Measurements from ENCODE around the gene TARBP1.

The TARBP1 gene

DNA sequence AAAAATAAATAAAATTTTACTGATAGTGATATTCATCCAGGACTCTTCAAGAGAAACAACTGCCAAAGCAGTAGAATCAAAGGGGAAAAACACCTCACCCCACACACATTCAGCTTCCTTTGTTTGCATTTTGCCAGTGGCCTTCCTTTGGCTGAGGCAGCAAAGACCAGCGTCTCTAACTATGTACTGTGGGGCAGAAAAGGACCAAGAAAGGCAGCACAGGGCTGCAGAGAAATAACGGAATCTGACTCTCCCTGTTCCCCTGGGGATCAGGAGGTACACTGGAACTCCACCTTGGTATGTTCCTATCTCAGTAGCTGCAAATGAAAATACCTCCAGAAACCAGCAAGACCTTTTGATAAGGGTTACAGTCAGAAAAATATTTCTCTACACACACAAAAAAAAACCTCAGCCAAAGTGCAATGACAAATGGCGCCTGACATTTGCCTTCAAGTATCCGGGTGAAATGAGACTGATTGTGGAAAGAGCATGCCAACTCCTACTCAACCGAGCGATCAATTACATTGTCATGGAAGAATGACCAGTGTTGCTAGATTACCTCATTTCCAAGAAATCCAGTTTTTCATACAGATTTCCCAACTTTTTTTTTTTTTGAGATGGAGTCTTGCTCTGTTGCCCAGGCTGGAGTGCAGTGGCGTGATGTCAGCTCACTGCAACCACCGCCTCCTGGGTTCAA, 50.9 kb downstream of the TARBP1 start:
- no peak for DNase-seq (ENCODE audit: low read depth)
- TF ChIP-seq CTCF (IDR thresholded peaks at IDR 0.05; ENCODE audit: control insufficient read depth, insufficient read depth, low read depth, low read length, missing control alignments) = no peak
- H3K4me3 ChIP-seq (ENCODE audit: control insufficient read depth, low read depth, low read length) = no peak overlapping the region

DNA sequence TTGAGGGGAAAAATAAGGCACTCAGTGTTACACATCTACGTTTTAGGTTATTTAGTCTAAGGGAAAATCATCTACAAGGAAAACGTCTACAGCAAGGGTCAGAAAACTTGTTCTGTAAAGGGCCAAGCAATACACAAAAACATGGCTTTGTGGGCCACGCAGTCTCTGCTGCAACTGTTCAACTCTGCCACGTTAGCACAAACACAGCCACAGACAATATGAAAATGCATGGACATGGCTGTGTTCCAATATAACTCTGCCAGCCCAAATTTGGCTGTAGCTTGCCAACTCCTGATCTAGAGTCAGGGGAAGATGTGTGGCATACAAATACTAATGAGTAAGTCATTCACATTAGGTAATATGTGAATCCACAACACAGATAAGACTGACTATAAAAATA, 65.0 kb downstream of the TARBP1 start:
- H3K4me3 ChIP-seq (ENCODE audit: control insufficient read depth, low read depth, low read length) = no peak overlapping the region
- DNase-seq (ENCODE audit: low read depth) = no peak
- no peak for TF ChIP-seq CTCF (IDR thresholded peaks at IDR 0.05; ENCODE audit: control insufficient read depth, insufficient read depth, low read depth, low read length, missing control alignments)

DNA sequence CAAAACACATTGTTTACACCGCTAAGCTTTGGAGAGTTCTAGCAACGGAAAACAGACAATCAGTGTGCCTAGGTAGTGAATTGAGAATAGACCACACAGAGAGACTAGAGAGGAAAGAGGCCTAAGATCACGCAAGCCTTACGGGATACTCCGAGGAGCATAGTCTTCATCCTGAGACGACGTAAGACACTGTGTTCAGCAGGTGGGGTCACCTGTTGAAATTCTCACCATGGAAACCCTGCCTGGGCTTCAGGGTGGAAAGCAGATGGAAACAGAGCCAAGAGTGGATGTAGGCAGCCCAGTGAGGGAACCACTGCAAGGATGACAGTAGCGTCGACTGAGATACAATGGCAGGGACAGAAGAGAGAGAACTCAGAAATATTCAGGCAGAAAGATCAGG, 65.5 kb downstream of the TARBP1 start:
- no peak for DNase-seq (ENCODE audit: low read depth)
- no peak overlapping the region for H3K4me3 ChIP-seq (ENCODE audit: control insufficient read depth, low read depth, low read length)
- no peak for TF ChIP-seq CTCF (IDR thresholded peaks at IDR 0.05; ENCODE audit: control insufficient read depth, insufficient read depth, low read depth, low read length, missing control alignments)

DNA sequence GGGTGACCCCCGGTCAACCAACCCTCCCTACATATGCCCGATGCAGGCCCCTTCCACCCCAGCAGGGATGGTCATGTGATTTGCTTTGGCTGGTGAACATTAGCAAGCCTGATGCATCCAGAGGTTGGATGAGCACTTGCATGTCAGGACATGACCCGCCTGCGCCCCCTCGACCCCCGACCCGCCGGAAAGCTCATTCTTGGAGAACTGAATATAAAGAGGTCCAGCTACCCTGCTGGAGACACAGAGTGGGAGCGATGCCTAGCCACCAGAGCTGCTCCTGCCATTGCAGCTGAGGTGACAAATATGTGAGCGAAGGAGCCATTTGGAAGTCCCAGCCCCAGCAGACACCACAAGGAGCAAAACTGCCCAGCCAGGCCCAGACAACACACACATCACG, 66.1 kb downstream of the TARBP1 start:
- TF ChIP-seq CTCF (IDR thresholded peaks at IDR 0.05; ENCODE audit: control insufficient read depth, insufficient read depth, low read depth, low read length, missing control alignments) = no peak
- no peak overlapping the region for H3K4me3 ChIP-seq (ENCODE audit: control insufficient read depth, low read depth, low read length)
- DNase-seq (ENCODE audit: low read depth) = no peak

GRCh38 chr1:234409328-234409727, 69.7 kb downstream of the TARBP1 start:
- DNase-seq (ENCODE audit: low read depth) = no peak
- TF ChIP-seq CTCF (IDR thresholded peaks at IDR 0.05; ENCODE audit: control insufficient read depth, insufficient read depth, low read depth, low read length, missing control alignments) = no peak

DNA sequence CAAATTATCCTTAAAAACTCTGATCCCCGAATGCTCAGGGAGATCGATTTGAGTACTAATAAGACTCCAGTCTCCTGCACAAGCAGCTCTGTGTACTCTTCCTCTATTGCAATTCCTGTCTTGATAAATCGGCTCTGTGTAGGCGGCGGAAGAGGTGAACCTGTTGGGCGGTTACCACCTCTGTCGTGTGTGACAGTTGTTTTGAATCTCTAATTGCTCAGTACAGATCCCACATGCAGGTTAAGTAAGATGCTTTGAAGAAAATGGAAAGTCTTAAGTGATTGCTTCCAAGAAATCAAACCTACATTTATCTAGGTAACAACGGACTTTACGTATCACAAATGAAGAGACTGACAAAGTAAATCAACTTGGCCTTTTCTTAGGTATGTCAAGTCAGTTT, 70.2 kb downstream of the TARBP1 start:
- DNase-seq (ENCODE audit: low read depth) = no peak
- H3K4me3 ChIP-seq (ENCODE audit: control insufficient read depth, low read depth, low read length) = no peak overlapping the region
- no peak for TF ChIP-seq CTCF (IDR thresholded peaks at IDR 0.05; ENCODE audit: control insufficient read depth, insufficient read depth, low read depth, low read length, missing control alignments)

More at GRCh38 chr1:234409328-234409727, 69.7 kb downstream of the TARBP1 start:
- H3K4me3 ChIP-seq (ENCODE audit: control insufficient read depth, low read depth, low read length) = no peak overlapping the region
